A549 treated with AZD9567 at 1 μM for 4 hours (cell line): Measurements from ENCODE around the gene CCPG1. TPM values are rescaled to one million over a fixed set of nuclear protein-coding genes. Genes with fewer than 3 reads are reported as not detected.

ENCODE experiments used
- total RNA-seq: library from RNA; stranded (reverse); fragments of 200-300 nt; extraction: Qiagen RNA extraction; gene quantifications from 5 replicates; pipeline ENCODE4 v1.2.3, GENCODE V29; 2022; ENCODE audit not compliant: insufficient read depth

CCPG1 gene, protein sequence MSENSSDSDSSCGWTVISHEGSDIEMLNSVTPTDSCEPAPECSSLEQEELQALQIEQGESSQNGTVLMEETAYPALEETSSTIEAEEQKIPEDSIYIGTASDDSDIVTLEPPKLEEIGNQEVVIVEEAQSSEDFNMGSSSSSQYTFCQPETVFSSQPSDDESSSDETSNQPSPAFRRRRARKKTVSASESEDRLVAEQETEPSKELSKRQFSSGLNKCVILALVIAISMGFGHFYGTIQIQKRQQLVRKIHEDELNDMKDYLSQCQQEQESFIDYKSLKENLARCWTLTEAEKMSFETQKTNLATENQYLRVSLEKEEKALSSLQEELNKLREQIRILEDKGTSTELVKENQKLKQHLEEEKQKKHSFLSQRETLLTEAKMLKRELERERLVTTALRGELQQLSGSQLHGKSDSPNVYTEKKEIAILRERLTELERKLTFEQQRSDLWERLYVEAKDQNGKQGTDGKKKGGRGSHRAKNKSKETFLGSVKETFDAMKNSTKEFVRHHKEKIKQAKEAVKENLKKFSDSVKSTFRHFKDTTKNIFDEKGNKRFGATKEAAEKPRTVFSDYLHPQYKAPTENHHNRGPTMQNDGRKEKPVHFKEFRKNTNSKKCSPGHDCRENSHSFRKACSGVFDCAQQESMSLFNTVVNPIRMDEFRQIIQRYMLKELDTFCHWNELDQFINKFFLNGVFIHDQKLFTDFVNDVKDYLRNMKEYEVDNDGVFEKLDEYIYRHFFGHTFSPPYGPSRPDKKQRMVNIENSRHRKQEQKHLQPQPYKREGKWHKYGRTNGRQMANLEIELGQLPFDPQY
- total RNA-seq: 34.2 to 44.0 TPM (median 37.9 TPM) in 5 replicates

DNA sequence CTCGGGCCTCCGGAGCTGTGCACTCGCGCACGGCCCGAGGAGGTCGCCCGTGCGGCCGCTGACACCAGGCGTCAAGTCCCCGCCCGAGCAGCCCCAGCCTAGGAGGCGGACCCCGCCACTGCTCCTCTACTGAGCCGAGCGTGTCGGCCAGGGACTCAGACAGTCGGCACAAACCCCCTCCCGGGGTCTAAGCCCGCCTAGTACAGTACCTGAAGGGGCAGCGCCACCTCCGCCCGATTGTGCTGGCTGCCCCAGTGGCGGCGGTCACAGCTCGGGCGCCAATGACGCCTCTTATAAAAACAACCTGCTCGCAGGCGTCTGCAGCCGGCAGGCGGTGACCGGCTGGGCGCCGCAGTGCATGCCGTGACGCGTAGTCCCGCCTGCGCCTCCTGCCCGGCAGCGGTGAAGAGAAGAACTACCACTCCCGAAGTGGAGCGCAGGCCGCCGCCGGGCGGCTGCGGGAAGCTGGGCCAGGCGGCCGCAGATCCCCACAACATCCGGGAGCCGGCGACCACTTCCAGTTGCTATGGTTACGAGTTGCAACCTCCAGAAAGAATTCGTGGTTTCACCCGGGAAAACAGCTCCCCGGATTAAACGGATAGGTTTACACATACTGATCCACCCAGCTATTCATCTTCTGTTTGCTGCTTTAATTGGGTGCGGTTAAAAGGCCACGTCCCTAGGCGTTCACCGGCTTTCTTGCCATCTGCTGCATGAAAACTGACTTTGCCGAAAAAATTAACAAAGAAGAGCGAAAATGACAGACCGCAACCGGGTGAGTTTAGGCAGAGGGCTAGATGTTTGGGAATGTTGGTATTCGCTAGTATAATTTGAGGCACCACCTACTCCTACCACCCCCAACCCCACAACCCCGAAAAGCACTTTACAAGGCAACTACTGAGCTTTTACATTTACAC, at the start of gene CCPG1, which contains the start of gene PIERCE2:
Gene CCPG1 (minus strand): TSS at position 348 of the 917 bp plus-strand sequence. CDS start 18,935 bp downstream, outside the sequence.
Gene PIERCE2 (plus strand): TSS at position 484 of the 917 bp plus-strand sequence. CDS start 274 bp downstream, at position 758.

DNA sequence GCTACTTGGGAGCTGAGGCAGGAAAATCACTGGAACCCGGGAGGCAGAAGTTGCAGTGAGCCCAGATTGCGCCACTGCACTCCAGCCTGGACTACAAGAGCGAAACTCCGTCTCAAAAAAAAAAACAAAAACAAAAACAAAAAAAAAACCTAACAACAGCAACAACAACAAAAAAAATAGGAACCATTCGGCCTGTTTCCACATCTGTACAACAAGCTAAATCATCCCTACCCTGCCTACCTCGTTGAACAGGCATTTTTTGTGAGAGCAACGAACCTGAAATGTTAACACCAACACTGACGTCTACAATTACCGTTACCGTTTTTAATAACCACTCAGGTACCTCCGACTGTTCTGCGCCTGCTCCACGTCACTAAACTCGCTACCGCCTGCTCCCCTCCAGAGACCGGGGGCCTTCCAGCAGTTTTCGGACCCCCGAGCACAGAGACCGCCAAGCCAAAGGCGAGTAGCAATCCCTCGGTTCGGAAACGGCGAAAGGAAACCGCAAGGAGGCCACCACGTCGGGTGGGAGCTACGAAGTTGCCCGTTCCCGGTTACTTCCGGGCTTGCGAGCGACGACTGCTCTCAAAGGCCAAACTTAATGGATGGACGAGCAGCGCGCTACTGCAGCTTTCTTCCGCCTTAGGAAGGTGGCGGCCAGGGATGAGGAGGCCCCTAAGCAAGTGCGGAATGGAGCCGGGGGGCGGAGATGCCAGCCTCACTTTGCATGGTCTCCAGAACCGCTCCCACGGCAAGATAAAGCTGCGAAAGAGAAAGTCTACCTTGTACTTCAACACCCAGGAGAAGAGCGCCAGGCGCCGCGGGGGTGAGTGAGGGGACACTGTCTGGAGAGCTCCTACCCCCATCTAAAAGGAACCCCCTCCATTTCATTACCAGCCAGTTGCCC, 89.3 kb downstream of the CCPG1 start, which contains the start of the genes PIGB and PIGBOS1:
Gene PIGB (plus strand): TSS at position 635 of the 907 bp plus-strand sequence. CDS start 29 bp downstream, at position 664.
Gene PIGBOS1 (minus strand): TSS at position 536 of the 907 bp plus-strand sequence. CDS start 1,331 bp downstream, outside the sequence.

Other genes with a start within 250 kb of the CCPG1 start
- 91.4 to 120 TPM (median 103 TPM) in 5 replicates for gene RSL24D1, start 211.4 kb downstream of the CCPG1 start, total RNA-seq
- gene RAB27A, start 118.5 kb downstream of the CCPG1 start, total RNA-seq: 10.3 to 21.4 TPM (median 11.3 TPM) in 5 replicates
- 21.1 to 26.1 TPM (median 22.9 TPM) in 5 replicates for gene PIGBOS1, start 89.2 kb downstream of the CCPG1 start, total RNA-seq
- 10.2 to 12.5 TPM (median 11.6 TPM) in 5 replicates for gene PIGB, start 89.1 kb downstream of the CCPG1 start, total RNA-seq
- 2.8 to 4.5 TPM (median 4.1 TPM) in 5 replicates for gene PIERCE2, start 136 bp upstream of the CCPG1 start, total RNA-seq
- 8.7 to 12.5 TPM (median 9.0 TPM) in 5 replicates for gene DNAAF4, start 99.9 kb upstream of the CCPG1 start, total RNA-seq
- 5.8 to 8.6 TPM (median 6.5 TPM) in 5 replicates for gene PYGO1, start 180.0 kb upstream of the CCPG1 start, total RNA-seq